HCT116 (cell line): Measurements from ENCODE around the gene STAT4. TPM values are rescaled to one million over a fixed set of nuclear protein-coding genes. Genes with fewer than 3 reads are reported as not detected.

Experiments used
- ATAC-seq: fragments of 200-7000 bp; cut with Tn5 transposase; 2 replicates; pipeline ENCODE4 v1.9.1; 2020; ENCODE audit warnings: mild to moderate bottlenecking, moderate library complexity
- BruUV-seq: library from RNA; stranded (reverse); fragments of 400-500 nt; replicated peaks from 2 replicates; lab custom pipeline; 2021; lab: Mats Ljungman, UMichigan
- CTCF ChIA-PET: fragments of 300-600 bp; sonication (Branson Sonifier 250); formaldehyde crosslinking; loops from one replicate; lab custom pipeline; 2021; ENCODE audit warnings: antibody characterized with exemption; lab: Charles Lee
- POLR2A ChIA-PET: fragments of 300-600, 350-600 bp; sonication (Branson Sonifier 250); formaldehyde crosslinking; loops from one replicate; lab custom pipeline; 2021; ENCODE audit warnings: antibody characterized with exemption; lab: Charles Lee
- RAD21 ChIA-PET, 2 experiments: fragments of 300-600 bp; sonication (Branson Sonifier 250); formaldehyde crosslinking; loops; one replicate each; lab custom pipeline; 2023; ENCODE audit warnings: low total read pairs in 2 of 2; ENCODE audit not compliant: uncharacterized antibody in 2 of 2, unreplicated experiment in 2 of 2, low non-redundant PET in 1 of 2; lab: Charles Lee
- DNase-seq: peaks from one replicate; pipeline ENCODE4 v3.0.0-alpha.2; 2010; ENCODE audit warnings: low read depth, low spot score
- H2AFZ ChIP-seq: fragments of 200-600 bp; shearing (Covaris generic), sonication (generic); 2 replicates; pipeline ENCODE4 v1.6.1; 2017; ENCODE audit warnings: low read depth, mixed run types, mixed read lengths, antibody characterized with exemption, low read length; ENCODE audit not compliant: poor library complexity, severe bottlenecking
- H3K27ac ChIP-seq: 2 replicates; pipeline ENCODE4 v1.5.1; 2012; ENCODE audit warnings: low read depth, low read length
- H3K27me3 ChIP-seq: fragments of 200-600 bp; sonication (generic); 2 replicates; pipeline ENCODE4 v1.6.1; 2016; ENCODE audit warnings: mixed run types, low read length, mixed read lengths; ENCODE audit not compliant: insufficient read depth
- H3K36me3 ChIP-seq, 2 experiments: fragments of 200-500 bp in 1 of 2; fragments of 200-600 bp in 1 of 2; sonication (Bioruptor generic) in 1 of 2; sonication (generic) in 1 of 2; 2 replicates each; pipeline versions ENCODE4 v1.5.1 to v1.6.1; 2014 to 2016; ENCODE audit warnings: low read length in 2 of 2, inconsistent platforms in 1 of 2, mixed read lengths in 1 of 2, mixed run types in 1 of 2; ENCODE audit not compliant: insufficient read depth in 2 of 2, control insufficient read depth in 1 of 2
- H3K4me1 ChIP-seq, 2 experiments: fragments of 200-600 bp in 1 of 2; sonication (generic) in 1 of 2; 2 replicates each; pipeline versions ENCODE4 v1.5.1 to v1.6.1; 2012 to 2017; ENCODE audit warnings: low read length in 2 of 2, inconsistent platforms in 1 of 2, mild to moderate bottlenecking in 1 of 2, mixed read lengths in 1 of 2, mixed run types in 1 of 2, moderate library complexity in 1 of 2; ENCODE audit not compliant: insufficient read depth in 2 of 2, control insufficient read depth in 1 of 2
- H3K4me2 ChIP-seq: fragments of 200-600 bp; sonication (generic); 2 replicates; pipeline ENCODE4 v1.6.1; 2017; ENCODE audit warnings: mixed run types, low read length, mixed read lengths
- H3K4me3 ChIP-seq, 2 experiments: fragments of 200-600 bp in 1 of 2; sonication (generic) in 1 of 2; replicated peaks in 1 of 2; 2 replicates each; pipeline ENCODE4 v1.5.1; 2011 to 2016; ENCODE audit warnings: low read length in 2 of 2, control low read depth in 1 of 2, low read depth in 1 of 2, mild to moderate bottlenecking in 1 of 2, mixed read lengths in 1 of 2, mixed run types in 1 of 2
- H3K79me2 ChIP-seq: fragments of 200-600 bp; sonication (generic); 2 replicates; pipeline ENCODE4 v1.6.1; 2017; ENCODE audit warnings: mild to moderate bottlenecking, mixed run types, low read length, moderate library complexity, mixed read lengths; ENCODE audit not compliant: insufficient read depth
- H3K9ac ChIP-seq: fragments of 200-600 bp; sonication (generic); 2 replicates; pipeline ENCODE4 v1.6.1; 2016; ENCODE audit warnings: low read length, mixed read lengths
- H3K9me2 ChIP-seq: fragments of 200-600 bp; sonication (generic), shearing (Covaris generic); 2 replicates; pipeline ENCODE4 v1.6.1; 2017; ENCODE audit warnings: mixed run types, mild to moderate bottlenecking, moderate library complexity; ENCODE audit not compliant: insufficient read depth
- H3K9me3 ChIP-seq, 2 experiments: fragments of 200-500 bp in 1 of 2; fragments of 200-600 bp in 1 of 2; sonication (Bioruptor generic) in 1 of 2; sonication (generic) in 1 of 2; 2 replicates each; pipeline ENCODE4 v1.6.1; 2014 to 2017; ENCODE audit warnings: low read length in 2 of 2, mixed read lengths in 2 of 2, inconsistent platforms in 1 of 2, low read depth in 1 of 2, mild to moderate bottlenecking in 1 of 2, mixed run types in 1 of 2, moderate library complexity in 1 of 2; ENCODE audit not compliant: control insufficient read depth in 1 of 2, insufficient read depth in 1 of 2
- H4K20me1 ChIP-seq: fragments of 200-600 bp; sonication (generic), shearing (Covaris generic); 2 replicates; pipeline ENCODE4 v1.6.1; 2017; ENCODE audit warnings: mixed run types, mild to moderate bottlenecking, moderate library complexity; ENCODE audit not compliant: insufficient read depth
- CTCF ChIP-seq, 3 experiments: fragments of 200-600 bp in 1 of 3; sonication (generic) in 1 of 3; IDR thresholded peaks in 2 of 3; conservative IDR thresholded peaks in 1 of 3; 2 replicates each; pipeline ENCODE4 v1.5.1; 2012 to 2017; ENCODE audit warnings: low read depth in 2 of 3, low read length in 2 of 3, antibody characterized with exemption in 1 of 3, borderline replicate concordance in 1 of 3, control low read depth in 1 of 3, mild to moderate bottlenecking in 1 of 3, mixed read lengths in 1 of 3, mixed run types in 1 of 3, moderate library complexity in 1 of 3; ENCODE audit not compliant: insufficient read depth in 1 of 3
- EGR1 ChIP-seq: IDR thresholded peaks from 2 replicates; pipeline ENCODE4 v1.6.1; 2012; ENCODE audit warnings: low read depth
- ELF1 ChIP-seq: IDR thresholded peaks from 2 replicates; pipeline ENCODE4 v1.6.1; 2012; ENCODE audit warnings: low read depth, borderline replicate concordance
- JUND ChIP-seq: IDR thresholded peaks from 2 replicates; pipeline ENCODE4 v1.6.1; 2012
- POLR2AphosphoS5 ChIP-seq: IDR thresholded peaks from 2 replicates; pipeline ENCODE4 v1.6.1; 2011; ENCODE audit warnings: mild to moderate bottlenecking, low read depth, low read length, moderate library complexity
- RAD21 ChIP-seq: IDR thresholded peaks from 2 replicates; pipeline ENCODE4 v1.6.1; 2012; ENCODE audit warnings: low read depth, mild to moderate bottlenecking
- TCF7L2 ChIP-seq: IDR thresholded peaks from 2 replicates; pipeline ENCODE4 v1.7.0; 2011; ENCODE audit warnings: borderline replicate concordance, inconsistent platforms; ENCODE audit not compliant: insufficient read depth, insufficient read length; ENCODE audit errors: extremely low read depth
- YY1 ChIP-seq: IDR thresholded peaks from 2 replicates; pipeline ENCODE4 v1.6.1; 2011; ENCODE audit warnings: low read length, low read depth, moderate library complexity, mild to moderate bottlenecking; ENCODE audit not compliant: insufficient replicate concordance; ENCODE audit errors: extremely low read depth
- intact Hi-C: fragments of 100-400 bp; cut with micrococcal nuclease; formaldehyde crosslinking; loops from 2 replicates; pipeline ENCODE4 v1.10.0; 2022
- total RNA-seq: library from RNA; stranded (reverse); gene quantifications from one replicate; pipeline ENCODE4 v1.2.1, GENCODE V29; 2021; ENCODE audit not compliant: unreplicated experiment
- TF ChIP-seq, protein P1 (sequence below): IDR thresholded peaks from 2 replicates; pipeline ENCODE4 v1.6.1; 2011; ENCODE audit warnings: mild to moderate bottlenecking, low read length, moderate library complexity; ENCODE audit not compliant: insufficient replicate concordance; ENCODE audit errors: extremely low read depth
- TF ChIP-seq, protein P2 (sequence below): IDR thresholded peaks from 2 replicates; pipeline ENCODE4 v1.6.1; 2012

STAT4 gene
- total RNA-seq, 1 experiment from 2014 or later: 2.0 TPM

- no peak overlapping the region for H3K27ac ChIP-seq
- BruUV-seq: no TSS peak
- H3K9ac ChIP-seq: no peak overlapping the region
- H3K9me2 ChIP-seq: no peaks in the 10 kb centered on the region
- no peak for ATAC-seq
- no peak for TF ChIP-seq CTCF (IDR thresholded peaks at IDR 0.05 in 2 of 3, conservative IDR thresholded peaks at IDR 0.05 in 1 of 3; ENCODE audit: borderline replicate concordance in 1 of 3, insufficient read depth in 1 of 3, low read depth in 2 of 3, low read length in 2 of 3)
- TF ChIP-seq POLR2AphosphoS5: no peak
- TF ChIP-seq JUND: no peak
- no peak for TF ChIP-seq ELF1
- TF ChIP-seq, protein P1, sequence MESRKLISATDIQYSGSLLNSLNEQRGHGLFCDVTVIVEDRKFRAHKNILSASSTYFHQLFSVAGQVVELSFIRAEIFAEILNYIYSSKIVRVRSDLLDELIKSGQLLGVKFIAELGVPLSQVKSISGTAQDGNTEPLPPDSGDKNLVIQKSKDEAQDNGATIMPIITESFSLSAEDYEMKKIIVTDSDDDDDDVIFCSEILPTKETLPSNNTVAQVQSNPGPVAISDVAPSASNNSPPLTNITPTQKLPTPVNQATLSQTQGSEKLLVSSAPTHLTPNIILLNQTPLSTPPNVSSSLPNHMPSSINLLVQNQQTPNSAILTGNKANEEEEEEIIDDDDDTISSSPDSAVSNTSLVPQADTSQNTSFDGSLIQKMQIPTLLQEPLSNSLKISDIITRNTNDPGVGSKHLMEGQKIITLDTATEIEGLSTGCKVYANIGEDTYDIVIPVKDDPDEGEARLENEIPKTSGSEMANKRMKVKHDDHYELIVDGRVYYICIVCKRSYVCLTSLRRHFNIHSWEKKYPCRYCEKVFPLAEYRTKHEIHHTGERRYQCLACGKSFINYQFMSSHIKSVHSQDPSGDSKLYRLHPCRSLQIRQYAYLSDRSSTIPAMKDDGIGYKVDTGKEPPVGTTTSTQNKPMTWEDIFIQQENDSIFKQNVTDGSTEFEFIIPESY: no peak
- TF ChIP-seq TCF7L2: no peak
- TF ChIP-seq RAD21: no peak
- TF ChIP-seq EGR1: no peak
- TF ChIP-seq YY1: no peak
- TF ChIP-seq, protein P2, sequence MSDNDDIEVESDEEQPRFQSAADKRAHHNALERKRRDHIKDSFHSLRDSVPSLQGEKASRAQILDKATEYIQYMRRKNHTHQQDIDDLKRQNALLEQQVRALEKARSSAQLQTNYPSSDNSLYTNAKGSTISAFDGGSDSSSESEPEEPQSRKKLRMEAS: no peak
- peak overlapping the region; percentile 31 for H3K4me2 ChIP-seq
- peak overlapping the region; percentile 53 for H2AFZ ChIP-seq
- H4K20me1 ChIP-seq: no peaks in the 10 kb centered on the region
- ChIA-PET RAD21 (no interaction called here), CTCF (no interaction called here), POLR2A (no interaction called here)
- intact Hi-C loops: no loop called here
- peaks cover 0 to 5% of the 10 kb centered on the region in 2 experiments; a peak in 1 of 4 replicates for H3K4me1 ChIP-seq
- H3K4me3 ChIP-seq: peak overlapping the region in 1 of 2 experiments; percentile 2; a peak in 1 of 4 replicates
- H3K9me3 ChIP-seq: no peaks in the 10 kb centered on the region
- no peaks in the 10 kb centered on the region for H3K79me2 ChIP-seq
- H3K27me3 ChIP-seq: no peaks in the 10 kb centered on the region
- DNase-seq: no peak
- H3K36me3 ChIP-seq: no peaks in the 10 kb centered on the region
Observed at GRCh38 chr2:191189112-191189635, 38.4 kb upstream of the STAT4 start.
